Measurements from ENCODE around the gene MSANTD3.

DNA sequence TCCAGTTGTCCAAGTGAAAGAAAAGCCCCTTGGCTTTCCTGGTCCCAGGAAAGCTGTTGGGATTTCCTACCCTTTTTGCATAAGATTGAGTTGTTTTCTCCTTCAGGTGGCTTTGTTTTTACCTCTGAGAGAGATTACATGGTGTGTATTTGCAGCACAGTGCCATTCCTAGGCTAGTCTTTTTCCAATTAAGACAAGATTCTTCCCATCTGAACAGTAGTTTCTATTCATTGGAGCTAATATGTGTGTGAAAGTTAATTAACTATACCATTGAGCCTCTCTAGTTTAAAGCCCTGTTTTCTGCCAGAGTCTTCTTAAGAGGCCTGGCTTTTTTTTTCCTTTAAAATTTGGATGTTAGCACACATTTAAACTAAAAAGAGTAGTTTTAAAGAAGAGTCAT is 20.1 kb downstream of the MSANTD3 start:
- TF ChIP-seq, protein P1, sequence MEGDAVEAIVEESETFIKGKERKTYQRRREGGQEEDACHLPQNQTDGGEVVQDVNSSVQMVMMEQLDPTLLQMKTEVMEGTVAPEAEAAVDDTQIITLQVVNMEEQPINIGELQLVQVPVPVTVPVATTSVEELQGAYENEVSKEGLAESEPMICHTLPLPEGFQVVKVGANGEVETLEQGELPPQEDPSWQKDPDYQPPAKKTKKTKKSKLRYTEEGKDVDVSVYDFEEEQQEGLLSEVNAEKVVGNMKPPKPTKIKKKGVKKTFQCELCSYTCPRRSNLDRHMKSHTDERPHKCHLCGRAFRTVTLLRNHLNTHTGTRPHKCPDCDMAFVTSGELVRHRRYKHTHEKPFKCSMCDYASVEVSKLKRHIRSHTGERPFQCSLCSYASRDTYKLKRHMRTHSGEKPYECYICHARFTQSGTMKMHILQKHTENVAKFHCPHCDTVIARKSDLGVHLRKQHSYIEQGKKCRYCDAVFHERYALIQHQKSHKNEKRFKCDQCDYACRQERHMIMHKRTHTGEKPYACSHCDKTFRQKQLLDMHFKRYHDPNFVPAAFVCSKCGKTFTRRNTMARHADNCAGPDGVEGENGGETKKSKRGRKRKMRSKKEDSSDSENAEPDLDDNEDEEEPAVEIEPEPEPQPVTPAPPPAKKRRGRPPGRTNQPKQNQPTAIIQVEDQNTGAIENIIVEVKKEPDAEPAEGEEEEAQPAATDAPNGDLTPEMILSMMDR (IDR thresholded peaks at IDR 0.05): no peak
- no peak for TF ChIP-seq POLR2A (IDR thresholded peaks at IDR 0.05)
